Dermis blood vessel endothelial cell (primary cell): Measurements from ENCODE around the gene DNAJC18. TPM values are rescaled to one million over a fixed set of nuclear protein-coding genes. Genes with fewer than 3 reads are reported as not detected.
A peak's percentile ranks its signal among the peaks of the same experiment; 100 is the strongest.
"Not testable (repeated sequence)": the region's sequence is repeated elsewhere in the genome, so short reads cannot be mapped to it uniquely, and the experiment has no call there.

ENCODE experiments used
- DNase-seq: peaks from one replicate; pipeline ENCODE4 v3.0.0; 2010
- total RNA-seq: library from RNA; depleted of rRNA; stranded (reverse); fragments of >200 nt; gene quantifications from 2 replicates; pipeline ENCODE4 v1.2.3, GENCODE V29; 2014

DNAJC18 gene
- total RNA-seq, 1 donor from 2014 or later = 9.0 TPM

GRCh38 chr5:139460455-139460854, 21.1 kb upstream of the DNAJC18 start:
- DNase-seq = no peak

DNA sequence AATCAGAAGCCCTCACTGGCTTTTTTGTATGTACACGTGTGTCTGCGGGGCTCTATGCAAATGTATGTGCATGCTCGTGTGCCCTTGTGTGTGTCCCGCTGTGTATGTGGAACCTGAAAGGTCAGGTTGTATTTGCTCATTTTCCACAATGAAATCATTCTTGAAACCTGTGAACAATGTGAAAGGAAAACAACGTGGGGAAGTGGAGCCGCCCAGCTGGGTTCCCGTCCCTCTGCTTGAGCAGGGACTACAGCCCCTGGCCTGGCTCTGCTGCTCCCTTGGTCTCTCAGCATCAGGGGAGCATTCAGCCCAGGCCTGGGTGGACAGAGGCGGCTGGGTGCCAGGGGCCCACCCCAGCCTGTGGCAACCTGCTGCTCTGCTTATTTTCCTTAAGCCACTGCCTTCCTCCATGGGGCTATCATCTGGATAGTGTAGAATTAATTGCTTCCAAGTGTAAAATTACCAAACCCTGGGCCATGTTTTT, 20.2 kb upstream of the DNAJC18 start:
- DNase-seq = peak; percentile 80

- DNase-seq = peak; percentile 85
Measured at GRCh38 chr5:139458580-139459407, 19.5 kb upstream of the DNAJC18 start.

DNA sequence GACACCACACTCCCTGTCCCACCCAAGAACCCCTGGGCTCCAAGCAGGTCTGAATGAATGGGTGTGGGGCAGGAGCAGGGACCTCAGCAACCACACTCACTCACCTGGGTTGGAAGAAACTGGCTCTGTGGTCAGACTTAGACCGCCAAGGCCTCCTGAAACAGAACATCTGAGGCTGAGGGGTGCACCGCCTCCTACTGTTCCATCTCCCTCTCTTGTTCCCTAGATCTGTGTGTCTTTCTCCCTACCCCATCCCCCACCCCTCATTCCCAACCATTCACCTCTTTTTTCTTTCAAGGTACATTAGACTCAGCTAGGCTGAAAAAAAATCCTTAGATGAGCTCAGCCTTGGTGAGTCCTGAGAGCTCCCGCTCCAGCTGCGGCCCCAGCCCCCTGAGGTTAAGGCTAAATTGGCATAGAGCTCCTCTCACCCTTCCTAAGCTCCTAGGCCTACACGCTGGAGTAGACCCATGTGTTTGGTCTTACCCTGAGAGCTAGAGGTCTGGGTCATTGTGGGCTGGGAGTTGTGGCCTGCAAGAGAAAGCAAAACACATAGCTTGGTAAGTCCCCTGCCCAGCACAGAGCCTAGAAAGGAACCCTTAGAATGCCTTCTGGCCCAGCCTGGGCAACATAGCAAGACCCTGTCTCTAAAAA, 18.5 kb upstream of the DNAJC18 start:
- no peak for DNase-seq

DNA sequence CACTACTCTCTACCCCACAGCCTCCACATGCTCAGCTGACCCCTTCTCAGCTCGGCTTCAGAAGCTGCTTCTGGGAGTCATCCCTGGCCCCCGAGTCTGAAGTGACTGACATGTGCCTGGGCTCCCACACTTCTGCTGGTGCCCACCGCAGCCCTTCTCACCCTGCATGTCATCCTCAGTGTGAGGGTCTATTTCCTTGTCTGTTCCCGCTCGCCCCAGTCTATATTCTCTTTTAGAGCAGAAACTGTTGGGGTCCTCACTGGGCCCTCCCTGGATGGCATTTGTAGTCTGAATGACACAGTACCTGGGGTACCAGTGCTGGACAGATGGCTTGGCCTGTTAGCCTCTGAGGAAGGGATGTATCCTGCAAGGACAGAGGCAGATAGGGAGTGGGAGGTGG, 17.9 kb upstream of the DNAJC18 start:
- no peak for DNase-seq

DNA sequence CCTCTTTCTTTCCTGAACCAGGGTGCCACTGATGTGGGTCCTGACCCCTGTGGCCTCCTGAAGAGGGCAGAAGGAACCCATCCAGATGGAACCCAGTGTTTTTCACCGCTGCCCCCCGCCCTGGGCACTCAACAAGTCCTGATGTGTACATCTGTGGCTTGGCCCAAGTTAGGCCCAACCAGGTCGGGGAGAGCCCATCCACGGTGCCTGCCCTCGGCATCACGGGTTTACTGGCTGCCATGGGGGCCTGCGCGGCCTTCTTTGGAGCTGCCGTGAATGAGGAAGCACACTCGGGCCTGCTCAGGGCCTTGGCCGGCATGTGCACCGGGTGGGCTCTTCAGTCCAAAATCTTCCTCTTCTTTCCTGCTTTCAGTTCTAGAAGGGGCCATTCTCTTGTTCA, 17.5 kb upstream of the DNAJC18 start:
- DNase-seq = no peak

- no peak for DNase-seq
Measured at GRCh38 chr5:139454568-139455290, 15.4 kb upstream of the DNAJC18 start.

DNA sequence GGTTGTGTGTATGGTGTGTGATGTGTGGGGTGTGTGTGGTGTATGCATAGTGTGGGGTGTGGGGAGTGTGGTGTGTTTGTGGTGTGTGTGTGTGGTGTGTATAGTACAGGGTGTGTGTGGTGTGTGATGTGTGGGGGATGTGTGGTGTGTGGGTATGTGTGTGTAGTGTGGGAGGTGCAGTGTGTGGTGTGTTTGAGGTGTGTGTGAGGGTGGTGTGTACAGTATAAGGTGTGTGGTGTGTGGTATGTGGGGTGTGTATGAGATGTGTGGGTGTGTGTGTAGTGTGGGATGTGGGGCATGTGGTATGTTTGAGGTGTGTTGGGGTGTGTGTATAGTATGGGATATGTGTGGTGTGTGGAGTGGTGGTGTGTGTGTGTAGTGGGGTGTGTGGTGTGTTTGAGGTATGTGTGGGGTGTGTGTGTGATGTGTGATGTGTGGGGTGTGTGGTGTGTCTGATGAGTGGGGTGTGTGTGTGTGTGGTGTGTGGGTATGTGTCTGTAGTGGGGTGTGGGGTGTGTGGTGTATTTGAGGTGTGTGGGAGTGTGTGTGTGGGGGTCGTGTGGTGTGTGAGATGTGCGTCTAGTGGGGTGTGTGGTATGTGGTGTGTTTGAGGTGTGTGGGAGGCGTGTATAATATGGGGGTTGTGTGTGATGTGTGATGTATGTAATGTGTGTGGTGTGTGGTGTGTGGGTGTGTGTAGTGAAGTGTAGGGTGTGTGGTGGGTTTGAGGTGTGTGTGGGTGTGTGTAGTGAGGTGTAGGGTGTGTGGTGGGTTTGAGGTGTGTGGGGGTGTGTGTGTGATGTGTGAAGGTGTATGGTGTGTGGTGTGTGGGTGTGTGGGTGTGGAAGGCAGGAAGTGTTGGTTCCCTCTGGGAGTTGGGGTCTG, 14.6 kb upstream of the DNAJC18 start:
- no peak for DNase-seq

- no peak for DNase-seq
Measured at GRCh38 chr5:139451878-139452660, 12.7 kb upstream of the DNAJC18 start.

DNA sequence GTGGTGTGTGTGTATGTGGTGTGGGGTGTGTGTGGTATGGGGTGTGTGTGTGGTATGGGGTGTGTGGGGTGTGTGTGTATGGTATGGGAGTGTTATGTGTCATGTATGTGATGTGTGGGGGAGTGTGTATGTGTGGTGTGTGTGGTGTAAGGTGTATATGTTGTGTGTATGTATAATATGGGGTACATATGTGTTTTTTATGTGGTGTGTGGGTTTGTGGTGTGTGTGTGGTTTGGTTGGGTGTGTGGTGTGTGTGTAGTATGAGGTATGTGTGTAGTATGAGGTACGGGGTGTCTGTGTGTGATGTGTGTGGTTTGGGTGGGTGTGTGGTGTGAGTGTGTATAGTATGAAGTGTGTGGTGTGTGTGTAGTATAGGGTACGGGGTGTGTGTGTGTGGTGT, 11.9 kb upstream of the DNAJC18 start:
- DNase-seq = no peak

- no peak for DNase-seq
Measured at GRCh38 chr5:139446956-139447779, 7.8 kb upstream of the DNAJC18 start.

GRCh38 chr5:139445325-139446170, 6.2 kb upstream of the DNAJC18 start:
- DNase-seq = peak; percentile 40

- DNase-seq = peak; percentile 71
Measured at GRCh38 chr5:139443831-139444453, 4.6 kb upstream of the DNAJC18 start.

DNA sequence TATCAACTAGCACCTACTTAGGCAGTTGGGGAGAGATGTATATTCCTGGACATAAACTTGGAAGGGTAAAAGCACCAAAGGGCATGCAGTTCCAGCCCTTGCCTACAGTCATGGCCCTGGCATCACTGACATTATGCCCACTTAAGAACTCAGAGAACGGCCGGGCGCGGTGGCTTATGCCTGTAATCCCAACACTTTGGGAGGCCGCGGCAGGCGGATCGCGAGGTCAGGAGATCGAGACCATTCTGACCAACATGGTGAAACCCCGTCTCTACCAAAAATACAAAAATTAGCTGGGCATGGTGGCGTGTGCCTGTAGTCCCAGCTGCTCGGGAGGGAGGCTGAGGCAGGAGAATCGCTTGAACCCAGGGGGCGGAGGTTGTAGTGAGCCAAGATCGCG, 1.1 kb upstream of the DNAJC18 start:
- not testable (repeated sequence) for DNase-seq

DNA sequence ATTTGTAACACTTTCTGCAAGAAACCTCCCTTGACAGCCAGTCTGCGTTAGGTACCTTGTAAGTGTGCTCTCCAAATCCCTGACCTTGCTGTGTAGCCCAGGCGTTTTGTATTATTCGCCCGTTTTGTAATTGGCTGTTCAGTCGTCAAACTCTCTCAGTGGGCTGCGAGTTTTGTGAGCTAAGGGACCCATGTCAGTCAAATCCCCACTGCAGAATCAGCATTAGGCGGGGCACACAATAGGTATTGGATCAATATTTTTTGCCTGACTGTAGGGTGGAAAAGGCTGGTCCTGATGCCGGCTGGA, 665 bp downstream of the DNAJC18 start:
- DNase-seq = no peak

DNA sequence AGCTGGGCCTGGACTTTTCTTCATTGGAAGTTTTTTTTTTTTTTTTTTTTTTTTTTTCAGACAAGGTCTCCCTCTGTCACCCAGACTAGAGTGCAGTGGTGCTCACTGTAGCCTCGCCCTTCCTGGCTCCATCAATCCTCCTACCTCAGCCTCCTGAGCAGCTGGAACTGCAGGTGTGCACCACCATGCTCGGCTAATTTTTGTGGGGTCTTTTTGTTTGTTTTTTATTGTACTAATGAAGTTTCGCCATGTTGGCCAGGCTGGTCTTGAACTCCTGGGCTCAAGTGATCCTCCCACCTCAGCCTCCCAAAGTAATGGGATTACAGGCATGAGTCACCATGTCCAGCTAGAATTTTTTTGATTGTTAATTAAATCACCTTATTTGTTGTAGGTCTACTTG, 3.6 kb downstream of the DNAJC18 start:
- no peak for DNase-seq

GRCh38 chr5:139431706-139432105, 7.6 kb downstream of the DNAJC18 start:
- DNase-seq = no peak

- DNase-seq = no peak
Measured at GRCh38 chr5:139430015-139430414, 9.3 kb downstream of the DNAJC18 start.

- no peak for DNase-seq
Measured at GRCh38 chr5:139426203-139426885, 13.0 kb downstream of the DNAJC18 start.
